GM21381 (cell line): ENCODE results near the gene PPP1R1B.
"Not testable (repeated sequence)": the region's sequence is repeated elsewhere in the genome, so short reads cannot be mapped to it uniquely, and the experiment has no call there.

Experiments
- ATAC-seq: cut with Tn5 transposase; IDR thresholded peaks from one replicate; pipeline ENCODE4 v1.9.1; 2021; ENCODE audit warnings: mild to moderate bottlenecking, moderate library complexity; ENCODE audit not compliant: unreplicated experiment

The PPP1R1B gene

DNA sequence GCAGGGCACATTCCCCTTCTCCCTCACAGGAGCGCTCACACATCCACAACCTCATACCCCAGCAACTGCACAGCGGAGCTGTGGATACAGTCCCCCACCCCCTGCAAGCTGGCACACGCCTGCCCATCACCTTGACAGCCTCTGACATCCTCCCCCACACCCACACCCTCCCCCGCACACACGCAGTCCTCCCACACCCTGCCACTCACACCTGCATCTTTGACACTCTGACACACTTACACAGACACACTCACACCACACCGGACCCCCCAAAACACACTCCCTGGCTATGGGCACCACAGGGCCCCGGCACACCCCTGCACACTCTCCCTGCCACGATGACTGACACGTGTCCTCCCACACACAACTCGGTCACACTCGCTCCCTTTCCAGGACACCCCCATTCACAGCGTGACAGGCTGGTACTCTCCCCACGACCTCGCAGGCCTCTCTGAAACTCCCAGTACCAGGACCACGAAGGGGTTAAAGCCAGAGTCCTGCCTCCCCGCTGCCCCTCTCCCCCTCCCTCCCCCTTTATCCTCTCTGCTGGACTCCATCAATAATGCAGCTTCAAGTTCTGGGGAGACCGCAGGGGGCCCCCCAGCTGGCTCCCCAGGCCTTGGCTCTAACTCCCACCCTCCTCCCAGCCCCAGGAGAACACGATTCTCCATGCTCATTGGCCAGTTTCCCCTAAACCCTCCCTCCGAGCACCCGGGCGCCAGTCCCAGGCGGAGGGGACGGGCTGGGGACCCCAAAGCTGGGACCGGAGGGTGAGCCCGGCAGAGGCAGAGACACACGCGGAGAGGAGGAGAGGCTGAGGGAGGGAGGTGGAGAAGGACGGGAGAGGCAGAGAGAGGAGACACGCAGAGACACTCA lies at the start of gene PPP1R1B:
TSS of gene PPP1R1B (plus strand) at position 782 of the 876 bp plus-strand sequence. CDS start 441 bp downstream, outside the sequence.
- ATAC-seq = no peak

- no peak for ATAC-seq
These were observed 48.5 kb upstream of the PPP1R1B start for GRCh38 chr17:39578272-39578671.

DNA sequence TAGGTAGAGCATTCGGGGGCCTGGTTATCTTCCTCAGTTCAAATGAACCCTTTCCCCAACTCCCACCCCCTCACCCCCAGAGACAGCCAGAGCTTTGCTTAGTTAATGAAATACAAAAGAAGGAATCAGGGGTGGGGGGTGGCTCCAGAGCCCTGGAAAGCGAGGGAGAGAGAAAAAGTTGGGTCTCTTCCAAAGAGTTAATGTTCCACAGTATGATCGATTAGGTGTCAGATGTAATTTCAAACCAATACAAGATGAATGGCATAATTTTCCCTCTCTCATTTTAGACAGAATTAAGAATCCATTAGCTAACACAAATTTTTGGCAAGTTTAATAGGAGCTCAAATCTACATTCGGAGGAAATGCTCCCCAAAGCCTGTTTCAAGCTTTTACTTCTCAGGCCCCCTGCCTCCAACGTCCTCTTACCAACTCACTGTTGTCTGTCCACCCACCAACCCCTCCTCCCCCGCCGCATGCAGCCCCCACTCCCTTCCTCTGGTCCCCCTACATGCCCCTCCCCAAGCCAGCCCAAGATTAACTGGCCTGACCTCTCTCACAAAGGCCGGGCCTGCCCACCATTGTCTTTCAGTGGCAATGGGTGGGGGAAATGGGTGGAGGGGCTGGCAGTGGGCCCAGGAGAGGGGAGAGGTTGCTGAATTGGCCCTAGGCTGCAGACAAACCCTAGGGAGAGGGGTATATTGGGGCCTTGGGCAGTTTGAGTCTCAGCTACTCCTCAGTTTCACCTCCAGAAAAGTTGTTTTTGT lies 47.3 kb upstream of the PPP1R1B start:
- no peak for ATAC-seq

GRCh38 chr17:39580082-39580468 lies 46.7 kb upstream of the PPP1R1B start:
- ATAC-seq = no peak

GRCh38 chr17:39581071-39581758 lies 45.5 kb upstream of the PPP1R1B start:
- ATAC-seq = no peak

DNA sequence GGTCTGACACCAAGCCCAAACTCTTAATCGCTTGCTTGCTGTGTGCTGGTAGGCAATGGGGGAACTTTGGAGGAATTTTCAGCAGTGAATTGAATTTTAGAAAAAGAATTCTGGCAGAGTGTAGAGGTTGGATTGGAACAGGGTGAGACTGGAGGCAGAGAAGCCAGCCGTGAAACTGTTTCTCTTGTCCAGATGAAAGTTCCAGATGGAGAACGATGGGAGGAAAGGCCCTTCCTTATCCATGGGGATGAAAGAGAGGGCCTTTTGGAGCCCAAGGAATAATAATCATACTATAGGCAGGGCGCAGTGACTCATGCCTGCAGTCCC lies 45.0 kb upstream of the PPP1R1B start:
- ATAC-seq = no peak

GRCh38 chr17:39582658-39583057 lies 44.1 kb upstream of the PPP1R1B start:
- no peak for ATAC-seq

GRCh38 chr17:39590180-39590579 lies 36.6 kb upstream of the PPP1R1B start:
- ATAC-seq = not testable (repeated sequence)

- no peak for ATAC-seq
These were observed 34.5 kb upstream of the PPP1R1B start for GRCh38 chr17:39591958-39592954.

GRCh38 chr17:39593371-39593770 lies 33.4 kb upstream of the PPP1R1B start:
- ATAC-seq = no peak

- no peak for ATAC-seq
These were observed 31.5 kb upstream of the PPP1R1B start for GRCh38 chr17:39595294-39595693.

DNA sequence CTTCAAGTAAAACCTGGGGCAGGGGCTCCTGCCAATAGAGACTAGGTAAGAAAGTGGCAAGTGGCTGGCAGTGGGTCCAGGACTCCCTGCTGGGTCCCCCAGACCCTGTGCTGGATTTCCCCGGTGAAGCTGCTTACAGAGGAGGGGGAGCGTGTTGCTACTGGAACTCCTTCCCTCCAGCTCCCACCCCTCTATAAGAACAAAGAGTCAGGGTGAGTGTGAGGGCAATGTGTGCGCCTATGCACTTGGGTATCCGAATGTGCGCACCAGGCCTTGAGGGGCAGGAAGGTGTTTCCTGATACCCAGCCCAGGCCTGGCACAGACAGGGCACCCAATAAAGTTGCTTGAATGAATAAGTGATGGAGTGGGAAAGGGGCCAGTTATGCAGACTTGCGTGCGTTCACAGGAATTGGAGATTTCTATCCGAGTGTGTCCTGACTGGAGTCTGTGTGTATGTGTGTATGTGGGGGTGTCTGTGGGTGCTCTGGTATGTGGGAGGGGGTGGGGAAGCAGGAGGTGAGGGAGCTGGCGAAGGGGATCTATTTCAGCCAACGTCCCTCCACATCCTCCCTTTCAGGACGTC lies 30.7 kb upstream of the PPP1R1B start:
- no peak for ATAC-seq

- ATAC-seq = no peak
These were observed 30.0 kb upstream of the PPP1R1B start for GRCh38 chr17:39596543-39597267.

DNA sequence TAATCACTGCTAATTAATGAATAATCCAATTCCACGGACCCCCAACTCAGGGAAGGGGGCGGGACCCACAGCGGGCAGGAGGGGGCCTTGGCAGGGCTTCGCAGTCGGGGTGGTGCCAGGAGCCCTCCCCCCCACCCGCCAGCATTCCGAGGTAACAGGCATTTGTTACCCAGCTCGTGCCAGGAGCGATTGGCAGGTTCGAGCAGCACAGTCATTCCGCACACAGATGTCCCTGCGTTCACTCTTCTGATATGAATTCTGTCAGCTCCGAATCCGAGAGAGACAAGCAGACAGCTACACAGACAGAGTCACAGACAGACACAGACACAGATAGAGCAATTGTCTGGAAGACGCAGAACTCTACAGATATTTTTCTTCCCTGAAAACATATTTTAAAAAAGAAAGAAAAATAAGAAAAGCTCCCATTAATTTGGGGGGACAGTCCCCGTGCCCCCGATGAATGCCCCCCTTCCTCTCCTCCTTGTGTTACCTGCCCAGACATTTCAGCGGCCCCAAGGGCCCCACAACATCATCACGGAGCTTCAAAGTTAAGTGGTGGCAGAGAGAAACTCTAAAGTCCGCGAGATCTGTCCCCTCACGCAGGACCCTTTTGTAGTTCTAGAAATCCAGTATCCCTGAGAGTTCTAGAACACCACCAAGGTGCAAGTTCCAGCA lies 29.2 kb upstream of the PPP1R1B start:
- ATAC-seq = no peak

DNA sequence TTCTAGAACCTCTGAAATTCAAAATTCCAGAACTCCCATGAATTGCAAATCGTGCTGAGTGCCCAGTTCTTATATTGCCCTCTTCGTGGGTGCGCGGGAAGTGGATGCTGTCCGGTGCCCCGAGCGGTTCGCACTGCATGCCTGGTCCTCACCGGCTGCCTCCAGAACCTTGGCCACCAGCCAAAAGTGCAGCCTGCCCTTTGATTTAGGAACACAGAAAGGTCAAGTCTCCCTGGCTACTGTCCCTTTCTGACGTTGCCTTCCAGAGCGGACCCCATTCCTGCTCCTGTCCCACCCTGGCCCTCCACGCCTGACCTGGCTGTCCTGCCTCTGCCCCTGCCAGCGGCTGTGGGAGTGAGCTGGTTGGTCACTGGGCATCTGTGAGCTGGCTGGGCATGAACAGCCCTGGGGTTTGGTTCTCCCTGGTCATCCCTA lies 28.7 kb upstream of the PPP1R1B start:
- no peak for ATAC-seq

DNA sequence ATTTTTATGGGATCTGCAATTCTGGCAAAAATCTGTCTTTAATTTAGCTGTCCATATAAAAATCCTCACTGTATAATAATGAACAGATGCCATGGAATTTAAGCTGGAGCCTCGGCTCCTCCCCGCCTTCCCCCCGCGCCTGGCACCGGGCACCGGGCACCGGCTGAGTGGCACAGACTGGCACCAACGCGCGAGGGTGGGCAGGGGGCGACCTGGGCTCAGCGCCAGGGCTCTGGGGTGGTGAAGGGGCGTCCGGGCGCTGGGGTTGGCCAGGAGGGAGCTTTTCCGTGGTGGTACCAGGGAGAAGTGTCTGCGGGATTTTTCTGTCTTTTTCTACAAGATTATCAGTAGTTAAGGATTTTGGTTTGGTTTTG lies 28.1 kb upstream of the PPP1R1B start:
- no peak for ATAC-seq

GRCh38 chr17:39599004-39599664 lies 27.6 kb upstream of the PPP1R1B start:
- ATAC-seq = no peak

DNA sequence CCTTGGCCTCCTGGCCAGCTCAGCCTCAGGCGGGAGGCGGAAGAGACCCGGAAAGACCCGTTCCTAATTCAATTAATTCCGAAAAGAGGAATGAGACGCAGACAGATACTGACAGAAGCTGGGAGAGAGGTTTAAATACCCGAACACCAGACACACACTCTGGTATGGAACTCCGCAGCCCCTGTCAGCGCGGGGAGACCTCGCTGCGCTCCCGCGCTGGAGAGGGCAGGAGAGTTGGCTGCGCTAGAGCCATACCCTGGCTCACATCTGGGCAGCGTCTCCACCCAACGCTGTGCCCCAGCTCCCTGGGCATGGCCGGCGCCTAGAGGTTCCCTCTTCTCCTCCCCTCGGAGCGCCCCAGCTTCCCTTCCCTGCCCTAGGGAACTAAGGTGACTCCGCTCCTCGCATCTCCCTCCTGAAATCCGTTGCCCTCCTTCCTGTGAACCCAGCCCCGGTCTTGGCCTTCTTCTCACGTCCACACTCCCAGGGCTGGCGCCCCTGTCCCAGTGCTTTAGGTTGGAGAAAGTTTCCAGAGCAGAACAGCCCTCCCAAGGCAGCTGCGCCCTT lies 27.0 kb upstream of the PPP1R1B start:
- ATAC-seq = no peak
